ENCODE data around the gene PDK4. TPM values are rescaled to one million over a fixed set of nuclear protein-coding genes. Genes with fewer than 3 reads are reported as not detected.

The PDK4 gene
- total RNA-seq, 1 donor, result 1.2 TPM

DNA sequence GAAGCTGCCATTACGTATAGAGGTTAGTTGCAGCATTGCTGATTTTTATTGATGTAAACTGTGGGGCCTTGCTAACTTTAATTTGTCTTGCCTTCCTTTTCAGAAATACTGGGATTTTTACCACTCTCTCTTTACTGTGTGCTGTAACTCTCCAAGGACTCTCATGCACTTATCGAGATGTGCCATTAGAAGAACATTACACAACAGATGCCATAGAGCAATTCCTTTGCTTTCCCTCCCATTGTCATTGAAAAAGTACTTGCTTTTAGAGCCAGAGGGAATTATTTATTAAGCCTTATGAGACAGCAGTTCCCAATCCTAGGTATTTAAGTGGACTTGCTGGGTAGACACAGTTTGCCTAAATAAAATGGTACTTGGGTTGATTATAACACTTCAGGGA lies 58.8 kb downstream of the PDK4 start:
- Histone ChIP-seq H3K27me3 (ENCODE audit: insufficient read depth, low read length) (peaks cover 2% of the 10 kb centered on the region), H3K4me3 (ENCODE audit: low read length) (no peak overlapping the region), H3K4me1 (ENCODE audit: insufficient read depth, low read length) (no peaks in the 10 kb centered on the region), H3K9me3 (ENCODE audit: low read depth, low read length) (no peaks in the 10 kb centered on the region)

DNA sequence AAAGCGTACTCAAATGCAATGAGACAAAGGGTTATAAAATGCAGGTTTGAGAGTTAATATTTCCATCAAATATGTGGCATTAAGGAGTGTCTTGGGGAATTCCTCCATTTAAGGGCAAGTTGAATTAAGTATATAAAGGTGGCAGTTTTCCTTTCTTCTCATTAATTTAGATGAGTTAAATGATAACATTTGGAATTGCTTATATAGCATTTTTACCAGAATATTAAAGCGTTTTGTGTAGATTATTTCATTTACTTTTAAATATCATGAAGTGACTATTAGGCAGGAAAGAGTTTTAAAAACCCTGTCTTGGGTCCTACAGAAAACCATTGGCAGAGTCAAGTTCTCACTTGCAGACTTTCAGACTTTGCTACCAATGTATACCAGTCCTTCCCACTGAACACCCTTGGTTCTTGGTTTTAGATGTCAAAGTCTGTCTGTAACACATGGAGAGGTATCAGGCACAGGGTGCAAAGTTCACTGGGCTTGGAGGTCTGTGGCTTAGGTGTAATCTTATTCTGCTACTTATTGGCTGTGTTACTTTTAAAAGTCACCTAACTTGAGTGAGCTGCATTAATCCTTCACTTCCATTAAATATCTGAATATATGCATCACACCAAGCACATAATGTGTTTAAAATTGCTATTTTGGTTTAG lies 59.5 kb downstream of the PDK4 start:
- no peak overlapping the region for H3K4me3 ChIP-seq (ENCODE audit: low read length)
- H3K4me1 ChIP-seq (ENCODE audit: insufficient read depth, low read length), result no peaks in the 10 kb centered on the region

DNA sequence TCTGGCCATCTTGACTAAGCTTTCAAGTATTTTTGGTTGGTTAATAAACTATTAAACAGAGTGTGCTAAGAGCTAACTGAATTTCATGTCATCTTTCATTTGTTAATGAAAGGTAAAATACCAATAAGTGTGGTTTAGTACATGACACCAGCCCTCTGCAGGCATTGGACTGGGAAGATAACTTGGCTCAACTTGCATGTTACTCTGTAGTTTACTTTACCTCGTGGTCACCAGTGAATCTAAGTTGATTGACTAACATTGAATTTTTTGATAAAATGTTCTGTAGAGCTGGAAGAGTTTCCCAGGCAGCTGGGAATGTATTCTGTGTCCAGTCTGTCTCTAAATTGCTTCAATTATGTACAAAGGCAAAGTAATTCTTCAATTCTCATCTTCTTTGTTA lies 60.7 kb downstream of the PDK4 start:
- Histone ChIP-seq H3K9me3 (ENCODE audit: low read depth, low read length) (no peaks in the 10 kb centered on the region), H3K4me1 (ENCODE audit: insufficient read depth, low read length) (no peaks in the 10 kb centered on the region), H3K4me3 (ENCODE audit: low read length) (no peak overlapping the region), H3K27me3 (ENCODE audit: insufficient read depth, low read length) (peaks cover 2% of the 10 kb centered on the region)

More for the DNA sequence above, 59.5 kb downstream of the PDK4 start:
- peaks cover 2% of the 10 kb centered on the region for H3K27me3 ChIP-seq (ENCODE audit: insufficient read depth, low read length)
- H3K9me3 ChIP-seq (ENCODE audit: low read depth, low read length), result no peaks in the 10 kb centered on the region

DNA sequence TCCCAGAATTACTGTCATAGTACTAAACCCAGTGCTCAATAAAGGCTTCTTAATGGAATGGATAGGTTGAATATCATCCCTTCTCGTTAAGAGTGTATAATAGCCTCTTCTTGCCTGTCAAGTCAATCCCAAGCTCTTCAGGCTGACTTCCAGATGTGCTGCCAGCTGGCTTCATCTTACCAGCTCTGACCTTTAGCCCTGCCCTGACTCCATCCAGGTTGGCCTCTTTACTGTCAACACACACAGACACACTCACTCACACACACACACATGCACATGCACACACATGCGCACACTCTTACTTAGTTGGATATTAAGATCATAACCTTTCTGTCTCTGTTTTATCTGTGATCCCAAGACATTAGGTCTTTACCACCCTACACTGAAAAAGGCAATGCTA lies 61.5 kb downstream of the PDK4 start:
- peaks cover 2% of the 10 kb centered on the region for H3K27me3 ChIP-seq (ENCODE audit: insufficient read depth, low read length)
- H3K9me3 ChIP-seq (ENCODE audit: low read depth, low read length), result no peaks in the 10 kb centered on the region

More for the DNA sequence above, 61.5 kb downstream of the PDK4 start:
- Histone ChIP-seq H3K4me3 (ENCODE audit: low read length) (no peak overlapping the region), H3K4me1 (ENCODE audit: insufficient read depth, low read length) (no peaks in the 10 kb centered on the region)

Other genes starting within 250 kb of the PDK4 start
- gene PON3, start 200.1 kb downstream of the PDK4 start, total RNA-seq, result not detected
- gene PON2, start 161.5 kb downstream of the PDK4 start, total RNA-seq, result 7.6 TPM
- gene ASB4, start 110.6 kb downstream of the PDK4 start, total RNA-seq, result 0.10 TPM
- 0.10 TPM for gene DYNC1I1, start 176.0 kb upstream of the PDK4 start, total RNA-seq

Data from mononuclear cell (primary cell).